ENCODE data around the gene SAMMSON.

SAMMSON gene

GRCh38 chr3:70095260-70095659, 95.7 kb downstream of the SAMMSON start:
- no peak for DNase-seq

- peak; percentile 6 for DNase-seq
Observed at GRCh38 chr3:70096376-70097066, 97.0 kb downstream of the SAMMSON start.

GRCh38 chr3:70097084-70097483, 97.6 kb downstream of the SAMMSON start:
- no peak for DNase-seq

GRCh38 chr3:70108072-70108471, 108.5 kb downstream of the SAMMSON start:
- DNase-seq: peak; percentile 4

- no peak for DNase-seq
Observed at GRCh38 chr3:70108546-70108945, 109.0 kb downstream of the SAMMSON start.

GRCh38 chr3:70110066-70110465, 110.5 kb downstream of the SAMMSON start:
- DNase-seq: no peak

GRCh38 chr3:70111411-70111810, 111.9 kb downstream of the SAMMSON start:
- no peak for DNase-seq

- DNase-seq: no peak
Observed at GRCh38 chr3:70112751-70113150, 113.2 kb downstream of the SAMMSON start.

- no peak for DNase-seq
Observed at GRCh38 chr3:70114431-70114830, 114.9 kb downstream of the SAMMSON start.

- no peak for DNase-seq
Observed at GRCh38 chr3:70119879-70120278, 120.3 kb downstream of the SAMMSON start.
